HCT116 (cell line): Measurements from ENCODE around the gene OCEL1. TPM values are rescaled to one million over a fixed set of nuclear protein-coding genes. Genes with fewer than 3 reads are reported as not detected.

Source experiments
- ATAC-seq: fragments of 200-7000 bp; cut with Tn5 transposase; 2 replicates; pipeline ENCODE4 v1.9.1; 2020; ENCODE audit warnings: mild to moderate bottlenecking, moderate library complexity
- BruUV-seq: library from RNA; stranded (reverse); fragments of 400-500 nt; replicated peaks from 2 replicates; lab custom pipeline; 2021; lab: Mats Ljungman, UMichigan
- CTCF ChIA-PET: fragments of 300-600 bp; sonication (Branson Sonifier 250); formaldehyde crosslinking; loops from one replicate; lab custom pipeline; 2021; ENCODE audit warnings: antibody characterized with exemption; lab: Charles Lee
- POLR2A ChIA-PET: fragments of 300-600, 350-600 bp; sonication (Branson Sonifier 250); formaldehyde crosslinking; loops from one replicate; lab custom pipeline; 2021; ENCODE audit warnings: antibody characterized with exemption; lab: Charles Lee
- RAD21 ChIA-PET, 2 experiments: fragments of 300-600 bp; sonication (Branson Sonifier 250); formaldehyde crosslinking; loops; one replicate each; lab custom pipeline; 2023; ENCODE audit warnings: low total read pairs in 2 of 2; ENCODE audit not compliant: uncharacterized antibody in 2 of 2, unreplicated experiment in 2 of 2, low non-redundant PET in 1 of 2; lab: Charles Lee
- DNase-seq: peaks from one replicate; pipeline ENCODE4 v3.0.0-alpha.2; 2010; ENCODE audit warnings: low read depth, low spot score
- H2AFZ ChIP-seq: fragments of 200-600 bp; shearing (Covaris generic), sonication (generic); 2 replicates; pipeline ENCODE4 v1.6.1; 2017; ENCODE audit warnings: low read depth, mixed run types, mixed read lengths, antibody characterized with exemption, low read length; ENCODE audit not compliant: poor library complexity, severe bottlenecking
- H3K27ac ChIP-seq: 2 replicates; pipeline ENCODE4 v1.5.1; 2012; ENCODE audit warnings: low read depth, low read length
- H3K27me3 ChIP-seq: fragments of 200-600 bp; sonication (generic); 2 replicates; pipeline ENCODE4 v1.6.1; 2016; ENCODE audit warnings: mixed run types, low read length, mixed read lengths; ENCODE audit not compliant: insufficient read depth
- H3K36me3 ChIP-seq, 2 experiments: fragments of 200-500 bp in 1 of 2; fragments of 200-600 bp in 1 of 2; sonication (Bioruptor generic) in 1 of 2; sonication (generic) in 1 of 2; 2 replicates each; pipeline versions ENCODE4 v1.5.1 to v1.6.1; 2014 to 2016; ENCODE audit warnings: low read length in 2 of 2, inconsistent platforms in 1 of 2, mixed read lengths in 1 of 2, mixed run types in 1 of 2; ENCODE audit not compliant: insufficient read depth in 2 of 2, control insufficient read depth in 1 of 2
- H3K4me1 ChIP-seq, 2 experiments: fragments of 200-600 bp in 1 of 2; sonication (generic) in 1 of 2; 2 replicates each; pipeline versions ENCODE4 v1.5.1 to v1.6.1; 2012 to 2017; ENCODE audit warnings: low read length in 2 of 2, inconsistent platforms in 1 of 2, mild to moderate bottlenecking in 1 of 2, mixed read lengths in 1 of 2, mixed run types in 1 of 2, moderate library complexity in 1 of 2; ENCODE audit not compliant: insufficient read depth in 2 of 2, control insufficient read depth in 1 of 2
- H3K4me2 ChIP-seq: fragments of 200-600 bp; sonication (generic); 2 replicates; pipeline ENCODE4 v1.6.1; 2017; ENCODE audit warnings: mixed run types, low read length, mixed read lengths
- H3K4me3 ChIP-seq, 2 experiments: fragments of 200-600 bp in 1 of 2; sonication (generic) in 1 of 2; replicated peaks in 1 of 2; 2 replicates each; pipeline ENCODE4 v1.5.1; 2011 to 2016; ENCODE audit warnings: low read length in 2 of 2, control low read depth in 1 of 2, low read depth in 1 of 2, mild to moderate bottlenecking in 1 of 2, mixed read lengths in 1 of 2, mixed run types in 1 of 2
- H3K79me2 ChIP-seq: fragments of 200-600 bp; sonication (generic); 2 replicates; pipeline ENCODE4 v1.6.1; 2017; ENCODE audit warnings: mild to moderate bottlenecking, mixed run types, low read length, moderate library complexity, mixed read lengths; ENCODE audit not compliant: insufficient read depth
- H3K9ac ChIP-seq: fragments of 200-600 bp; sonication (generic); 2 replicates; pipeline ENCODE4 v1.6.1; 2016; ENCODE audit warnings: low read length, mixed read lengths
- H3K9me2 ChIP-seq: fragments of 200-600 bp; sonication (generic), shearing (Covaris generic); 2 replicates; pipeline ENCODE4 v1.6.1; 2017; ENCODE audit warnings: mixed run types, mild to moderate bottlenecking, moderate library complexity; ENCODE audit not compliant: insufficient read depth
- H3K9me3 ChIP-seq, 2 experiments: fragments of 200-500 bp in 1 of 2; fragments of 200-600 bp in 1 of 2; sonication (Bioruptor generic) in 1 of 2; sonication (generic) in 1 of 2; 2 replicates each; pipeline ENCODE4 v1.6.1; 2014 to 2017; ENCODE audit warnings: low read length in 2 of 2, mixed read lengths in 2 of 2, inconsistent platforms in 1 of 2, low read depth in 1 of 2, mild to moderate bottlenecking in 1 of 2, mixed run types in 1 of 2, moderate library complexity in 1 of 2; ENCODE audit not compliant: control insufficient read depth in 1 of 2, insufficient read depth in 1 of 2
- H4K20me1 ChIP-seq: fragments of 200-600 bp; sonication (generic), shearing (Covaris generic); 2 replicates; pipeline ENCODE4 v1.6.1; 2017; ENCODE audit warnings: mixed run types, mild to moderate bottlenecking, moderate library complexity; ENCODE audit not compliant: insufficient read depth
- MAX ChIP-seq: IDR thresholded peaks from 2 replicates; pipeline ENCODE4 v1.6.1; 2012
- POLR2A ChIP-seq: IDR thresholded peaks from 2 replicates; pipeline ENCODE4 v1.7.0; 2011; ENCODE audit warnings: borderline replicate concordance; ENCODE audit not compliant: insufficient read depth, insufficient read length; ENCODE audit errors: extremely low read depth
- REST ChIP-seq: IDR thresholded peaks from 2 replicates; pipeline ENCODE4 v1.6.1; 2012; ENCODE audit warnings: low read depth
- SIN3A ChIP-seq: IDR thresholded peaks from 2 replicates; pipeline ENCODE4 v1.6.1; 2012; ENCODE audit warnings: low read depth
- SP1 ChIP-seq: IDR thresholded peaks from 2 replicates; pipeline ENCODE4 v1.6.1; 2012; ENCODE audit warnings: low read depth
- ZBTB33 ChIP-seq: IDR thresholded peaks from 2 replicates; pipeline ENCODE4 v1.6.1; 2011; ENCODE audit warnings: mild to moderate bottlenecking, low read length, moderate library complexity; ENCODE audit not compliant: insufficient replicate concordance; ENCODE audit errors: extremely low read depth
- intact Hi-C: fragments of 100-400 bp; cut with micrococcal nuclease; formaldehyde crosslinking; loops from 2 replicates; pipeline ENCODE4 v1.10.0; 2022
- total RNA-seq: library from RNA; stranded (reverse); gene quantifications from one replicate; pipeline ENCODE4 v1.2.1, GENCODE V29; 2021; ENCODE audit not compliant: unreplicated experiment
- TF ChIP-seq, protein P1 (sequence below), 3 experiments: fragments of 200-600 bp in 1 of 3; sonication (generic) in 1 of 3; IDR thresholded peaks in 2 of 3; conservative IDR thresholded peaks in 1 of 3; 2 replicates each; pipeline ENCODE4 v1.5.1; 2012 to 2017; ENCODE audit warnings: low read depth in 2 of 3, low read length in 2 of 3, antibody characterized with exemption in 1 of 3, borderline replicate concordance in 1 of 3, control low read depth in 1 of 3, mild to moderate bottlenecking in 1 of 3, mixed read lengths in 1 of 3, mixed run types in 1 of 3, moderate library complexity in 1 of 3; ENCODE audit not compliant: insufficient read depth in 1 of 3
- TF ChIP-seq, protein P2 (sequence below): IDR thresholded peaks from 2 replicates; pipeline ENCODE4 v1.6.1; 2012

Gene OCEL1
- total RNA-seq, 1 experiment from 2014 or later = 39.8 TPM

DNA sequence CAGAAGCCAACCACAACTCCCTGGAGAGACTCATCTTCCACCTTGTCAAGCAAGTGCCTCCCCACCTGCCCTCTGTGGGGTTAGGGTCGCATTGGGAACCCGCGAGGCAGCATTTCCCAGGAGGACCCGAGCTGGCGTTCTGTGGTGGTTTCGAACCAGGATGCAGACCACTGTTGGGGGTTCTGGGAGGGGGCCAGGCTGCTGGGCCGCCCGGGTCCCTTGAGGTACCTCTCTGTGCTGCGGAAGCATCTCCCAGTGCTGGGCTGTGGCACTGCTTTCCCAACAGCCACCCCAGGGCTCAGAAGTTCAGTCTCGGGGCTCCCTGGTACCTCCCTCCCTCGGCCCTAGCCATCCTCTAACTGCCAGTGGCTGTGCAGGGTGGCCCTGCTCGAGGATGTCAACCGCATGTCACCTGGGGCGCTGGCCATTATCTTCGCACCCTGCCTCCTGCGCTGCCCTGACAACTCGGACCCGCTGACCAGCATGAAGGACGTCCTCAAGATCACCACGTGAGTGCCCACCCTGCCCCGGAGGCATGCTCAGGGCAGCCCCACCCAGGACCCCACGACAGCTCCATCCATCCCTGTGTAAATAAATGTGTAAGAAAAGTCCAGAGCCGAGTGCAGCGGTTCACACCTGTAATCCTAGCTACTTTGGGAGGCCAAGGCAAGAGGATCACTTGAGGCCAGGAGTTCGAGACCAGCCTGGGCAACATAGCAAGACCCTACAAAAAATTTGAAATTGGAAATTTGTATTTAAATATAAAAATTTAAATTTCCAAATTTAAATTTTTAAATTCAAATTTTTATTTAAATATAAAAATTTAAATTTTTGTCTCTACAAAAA lies 19.1 kb upstream of the OCEL1 start:
- Histone ChIP-seq H3K4me2 (no peak overlapping the region), H3K36me3 (peaks cover 14 to 17% of the 10 kb centered on the region in 2 experiments; a peak in 3 of 4 replicates), H3K27me3 (no peaks in the 10 kb centered on the region), H3K4me3 (no peak overlapping the region), H4K20me1 (no peaks in the 10 kb centered on the region), H3K79me2 (no peaks in the 10 kb centered on the region), H3K9me3 (no peaks in the 10 kb centered on the region), H3K27ac (no peak overlapping the region), H3K9ac (no peak overlapping the region), H2AFZ (no peak overlapping the region), H3K9me2 (no peaks in the 10 kb centered on the region), H3K4me1 (peaks cover 10 to 20% of the 10 kb centered on the region in 2 experiments; a peak in 3 of 4 replicates)
- CTCF ChIA-PET = no interaction called here
- RAD21 ChIA-PET = no interaction called here
- DNase-seq (no peak), ATAC-seq (no peak)
- POLR2A ChIA-PET = no interaction called here
- BruUV-seq = no TSS peak
- intact Hi-C loops = no loop called here
- TF ChIP-seq MAX = no peak
- TF ChIP-seq ZBTB33 = no peak
- TF ChIP-seq POLR2A = no peak
- TF ChIP-seq REST = no peak
- TF ChIP-seq, protein P1, sequence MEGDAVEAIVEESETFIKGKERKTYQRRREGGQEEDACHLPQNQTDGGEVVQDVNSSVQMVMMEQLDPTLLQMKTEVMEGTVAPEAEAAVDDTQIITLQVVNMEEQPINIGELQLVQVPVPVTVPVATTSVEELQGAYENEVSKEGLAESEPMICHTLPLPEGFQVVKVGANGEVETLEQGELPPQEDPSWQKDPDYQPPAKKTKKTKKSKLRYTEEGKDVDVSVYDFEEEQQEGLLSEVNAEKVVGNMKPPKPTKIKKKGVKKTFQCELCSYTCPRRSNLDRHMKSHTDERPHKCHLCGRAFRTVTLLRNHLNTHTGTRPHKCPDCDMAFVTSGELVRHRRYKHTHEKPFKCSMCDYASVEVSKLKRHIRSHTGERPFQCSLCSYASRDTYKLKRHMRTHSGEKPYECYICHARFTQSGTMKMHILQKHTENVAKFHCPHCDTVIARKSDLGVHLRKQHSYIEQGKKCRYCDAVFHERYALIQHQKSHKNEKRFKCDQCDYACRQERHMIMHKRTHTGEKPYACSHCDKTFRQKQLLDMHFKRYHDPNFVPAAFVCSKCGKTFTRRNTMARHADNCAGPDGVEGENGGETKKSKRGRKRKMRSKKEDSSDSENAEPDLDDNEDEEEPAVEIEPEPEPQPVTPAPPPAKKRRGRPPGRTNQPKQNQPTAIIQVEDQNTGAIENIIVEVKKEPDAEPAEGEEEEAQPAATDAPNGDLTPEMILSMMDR (IDR thresholded peaks at IDR 0.05 in 2 of 3, conservative IDR thresholded peaks at IDR 0.05 in 1 of 3; ENCODE audit: borderline replicate concordance in 1 of 3, insufficient read depth in 1 of 3, low read depth in 2 of 3, low read length in 2 of 3) = no peak
- TF ChIP-seq SIN3A = no peak
- TF ChIP-seq SP1 = no peak
- TF ChIP-seq, protein P2, sequence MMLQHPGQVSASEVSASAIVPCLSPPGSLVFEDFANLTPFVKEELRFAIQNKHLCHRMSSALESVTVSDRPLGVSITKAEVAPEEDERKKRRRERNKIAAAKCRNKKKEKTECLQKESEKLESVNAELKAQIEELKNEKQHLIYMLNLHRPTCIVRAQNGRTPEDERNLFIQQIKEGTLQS = no peak
